Stimulated activated naive B cell treated with anti-CD40 and anti-IgM and Interleukin-4, amounts not matched to agents 10 μg/mL and 1 μg/mL and 100 μg/mL, for 72 hours (primary cell): ENCODE data around the gene FANCG.

Experiments
- ATAC-seq, 2 donors: fragments of 150-1000 bp; cut with Tn5 transposase; replicated peaks; 2 replicates each; pipeline ENCODE4 v1.10.0; 2021; ENCODE audit warnings: moderate library complexity in 1 of 2
- DNase-seq: peaks from one replicate; pipeline ENCODE4 v3.0.0; 2021
- H3K27ac Mint-ChIP-seq: one replicate; pipeline ENCODE4 v1.8.0; 2022; ENCODE audit warnings: mild to moderate bottlenecking, mixed read lengths
- H3K27me3 Mint-ChIP-seq, 2 donors: one replicate each; pipeline ENCODE4 v1.8.0; 2022; ENCODE audit warnings: mixed read lengths in 2 of 2
- H3K36me3 Mint-ChIP-seq, 2 donors: one replicate each; pipeline ENCODE4 v1.8.0; 2022; ENCODE audit warnings: mixed read lengths in 2 of 2, mild to moderate bottlenecking in 1 of 2
- H3K4me1 Mint-ChIP-seq, 2 donors: one replicate each; pipeline ENCODE4 v1.8.0; 2022; ENCODE audit warnings: mixed read lengths in 2 of 2, mild to moderate bottlenecking in 1 of 2
- H3K4me3 Mint-ChIP-seq, 2 donors: one replicate each; pipeline ENCODE4 v1.8.0; 2022; ENCODE audit warnings: mild to moderate bottlenecking in 2 of 2, mixed read lengths in 2 of 2, moderate library complexity in 1 of 2
- H3K9me3 Mint-ChIP-seq, 2 donors: one replicate each; pipeline ENCODE4 v1.8.0; 2022; ENCODE audit warnings: mixed read lengths in 2 of 2, mild to moderate bottlenecking in 1 of 2

The FANCG gene

DNA sequence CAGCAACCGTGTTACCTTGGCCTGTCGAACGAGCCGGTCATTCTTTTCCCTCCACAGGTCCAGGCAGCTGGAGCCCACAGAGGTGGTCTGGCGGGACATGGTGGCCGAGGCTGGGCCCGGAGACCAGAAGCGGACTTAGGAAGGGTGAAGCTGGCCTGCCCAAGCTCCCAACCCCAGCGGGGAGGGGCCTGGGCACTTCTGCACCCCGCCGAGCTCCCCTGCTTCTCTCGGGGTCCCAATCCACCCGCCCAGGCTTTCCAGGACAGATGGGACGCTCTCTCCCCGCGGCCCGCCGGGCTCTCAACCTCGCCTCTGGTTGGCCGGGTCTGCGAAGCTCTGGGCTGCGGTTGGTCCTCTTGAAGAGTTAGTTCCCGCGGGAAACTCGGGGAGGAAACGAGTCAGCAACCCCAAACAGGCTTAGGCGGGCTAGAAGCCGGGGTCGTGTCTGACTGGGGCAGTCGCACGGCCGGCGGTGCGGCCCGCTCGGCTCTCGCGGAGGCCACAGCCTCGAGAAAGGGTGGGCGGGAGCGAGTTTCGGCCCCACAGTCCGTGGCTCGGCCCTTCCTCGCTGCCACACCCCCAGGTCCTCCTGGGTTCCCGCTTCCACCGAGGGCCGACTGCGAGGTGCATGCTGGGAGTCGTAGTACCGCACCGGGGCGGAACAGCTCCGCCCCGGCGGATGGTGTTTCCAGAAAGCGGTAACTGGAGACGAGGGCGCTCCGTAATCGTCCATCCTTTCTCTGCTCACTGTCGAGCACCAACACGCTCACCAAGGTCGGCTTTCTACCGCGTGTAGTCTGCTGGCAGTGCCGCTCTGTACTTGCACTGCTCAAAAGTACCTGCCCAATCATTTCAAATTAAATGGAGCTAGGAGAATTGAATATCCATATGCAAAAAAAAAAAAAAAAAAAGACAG is at the start of gene FANCG:
TSS of gene FANCG (minus strand) at position 517 of the 916 bp plus-strand sequence. CDS start at position 99, 418 bp downstream.
- DNase-seq (peak; percentile 88), ATAC-seq (peak; percentile 92 to 95)
- peak within 1 kb of the TSS; percentile 97 to 99 for H3K4me3 Mint-ChIP-seq
- peaks cover 24 to 40% of the 10 kb centered on the region in 2 donors for H3K4me1 Mint-ChIP-seq
- H3K27ac Mint-ChIP-seq: peak within 1 kb of the TSS; percentile 99
- peaks cover 9 to 31% of the 10 kb centered on the region in 2 donors for H3K36me3 Mint-ChIP-seq
- no peaks in the 10 kb centered on the region for H3K9me3 Mint-ChIP-seq
- no peaks in the 10 kb centered on the region for H3K27me3 Mint-ChIP-seq

DNA sequence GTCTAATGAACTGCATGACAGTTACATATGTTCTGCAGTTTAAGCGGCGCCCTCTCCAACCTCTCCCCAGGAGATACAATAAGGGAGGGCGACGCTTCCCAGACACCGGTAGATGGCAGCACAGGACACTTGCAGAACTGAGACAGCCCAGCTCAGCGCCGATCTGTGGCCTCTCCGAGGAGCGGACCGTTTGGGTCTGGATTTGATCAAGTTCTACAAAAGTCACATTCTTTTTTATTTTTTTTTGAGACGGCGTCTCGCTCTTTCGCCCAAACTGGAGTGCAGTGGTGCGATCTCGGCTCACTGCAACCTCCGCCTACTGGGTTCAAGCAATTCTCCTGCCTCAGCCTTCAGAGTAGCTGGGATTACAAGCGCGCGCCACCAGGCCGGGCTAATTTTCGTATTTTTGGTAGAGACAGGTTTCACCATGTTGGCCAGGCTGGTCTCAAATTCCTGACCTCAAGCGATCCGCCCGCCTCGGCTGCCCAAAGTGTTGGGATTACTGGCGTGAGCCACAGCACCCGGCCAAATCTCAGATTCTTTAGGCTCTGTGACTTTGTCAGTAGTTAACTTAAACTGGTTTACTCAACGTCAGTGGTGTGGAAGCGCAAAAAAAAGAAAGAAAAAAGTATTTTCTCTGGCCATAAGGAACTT is 37.3 kb upstream of the FANCG start:
- H3K9me3 Mint-ChIP-seq: no peaks in the 10 kb centered on the region
- ATAC-seq (peak; percentile 66 to 70), DNase-seq (peak; percentile 80)
- H3K36me3 Mint-ChIP-seq: peaks cover 0 to 5% of the 10 kb centered on the region in 2 donors
- H3K4me1 Mint-ChIP-seq: peaks cover 30 to 46% of the 10 kb centered on the region in 2 donors
- H3K27ac Mint-ChIP-seq: peak overlapping the region; percentile 86
- peak overlapping the region; percentile 93 to 96 for H3K4me3 Mint-ChIP-seq
- H3K27me3 Mint-ChIP-seq: no peaks in the 10 kb centered on the region

DNA sequence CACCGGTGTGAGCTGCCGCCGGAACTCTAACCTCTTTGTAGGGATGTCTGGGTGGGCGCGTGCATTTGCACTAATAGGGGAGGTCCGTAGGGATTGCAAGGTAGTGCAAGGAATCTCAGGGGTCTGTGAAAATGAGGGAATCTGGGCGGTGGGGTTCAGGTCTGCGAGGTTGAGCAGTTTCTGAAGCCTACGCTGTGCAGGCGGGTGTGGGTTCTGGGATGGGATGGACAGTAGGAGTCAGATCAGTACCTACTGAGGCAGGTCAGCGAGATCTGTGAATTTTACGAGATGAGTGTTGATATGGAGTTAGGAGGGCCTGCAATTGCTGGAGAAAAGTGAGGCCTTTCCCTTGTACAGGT is 36.8 kb upstream of the FANCG start:
- ATAC-seq: no peak
- peaks cover 32 to 51% of the 10 kb centered on the region in 2 donors for H3K4me1 Mint-ChIP-seq
- H3K36me3 Mint-ChIP-seq: peaks cover 0 to 5% of the 10 kb centered on the region in 2 donors
- H3K27me3 Mint-ChIP-seq: no peaks in the 10 kb centered on the region
- H3K4me3 Mint-ChIP-seq: peak overlapping the region; percentile 93 to 96
- DNase-seq: no peak
- H3K9me3 Mint-ChIP-seq: no peaks in the 10 kb centered on the region
- peak overlapping the region; percentile 86 for H3K27ac Mint-ChIP-seq

DNA sequence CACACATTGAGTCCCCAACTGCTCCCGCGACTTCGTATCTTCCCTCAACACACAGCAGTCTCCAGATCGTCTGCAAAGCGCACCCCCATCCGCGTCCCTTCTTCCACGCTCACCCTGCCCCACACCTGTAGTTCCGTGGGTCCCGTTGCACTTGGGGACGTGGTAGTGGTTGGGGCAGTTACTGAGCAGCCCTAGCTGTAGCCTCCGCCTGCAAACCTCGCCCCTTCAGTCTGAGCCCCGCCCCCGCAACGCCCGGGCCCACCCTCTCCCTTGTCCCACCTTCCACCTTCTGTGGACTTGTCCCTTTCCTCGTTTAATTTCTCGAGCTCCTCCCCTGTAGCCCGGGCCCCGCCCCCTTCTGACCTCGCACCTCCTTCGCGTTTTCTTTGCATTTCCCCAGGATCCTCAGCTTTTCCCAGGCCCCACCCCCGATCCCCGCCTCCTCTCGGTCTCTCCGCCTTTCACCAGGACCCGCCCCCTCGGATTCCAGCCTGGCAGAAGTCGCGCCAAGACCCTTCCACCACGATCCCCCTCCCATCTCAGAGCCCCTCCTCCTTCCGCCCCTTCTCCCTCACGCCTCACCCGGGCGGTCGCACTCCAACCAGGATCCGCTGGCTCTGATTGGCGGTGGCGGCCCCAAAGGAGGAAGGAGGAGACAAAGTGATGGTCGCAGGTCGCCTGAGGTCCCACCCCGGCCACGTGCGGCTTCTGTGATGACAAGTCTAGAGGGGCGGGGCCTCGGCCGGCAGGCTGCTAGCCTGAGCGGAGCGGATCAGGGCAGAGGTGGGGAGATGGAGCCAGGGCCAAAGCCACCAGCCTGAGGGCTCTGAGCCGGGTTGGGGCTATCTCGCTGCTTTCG is 36.2 kb upstream of the FANCG start, which contains the start of gene ATOSB:
TSS of gene ATOSB (minus strand) at position 183 of the 859 bp plus-strand sequence. CDS start 7,588 bp downstream, outside the sequence.
- Mint-ChIP-seq H3K36me3 (peaks cover 0 to 5% of the 10 kb centered on the region in 2 donors), H3K9me3 (no peaks in the 10 kb centered on the region), H3K4me1 (peaks cover 34 to 57% of the 10 kb centered on the region in 2 donors), H3K27ac (peak within 1 kb of the TSS; percentile 86), H3K4me3 (peak within 1 kb of the TSS; percentile 93 to 96), H3K27me3 (no peaks in the 10 kb centered on the region)
- ATAC-seq (peak; percentile 73 to 75), DNase-seq (peak; percentile 92)

DNA sequence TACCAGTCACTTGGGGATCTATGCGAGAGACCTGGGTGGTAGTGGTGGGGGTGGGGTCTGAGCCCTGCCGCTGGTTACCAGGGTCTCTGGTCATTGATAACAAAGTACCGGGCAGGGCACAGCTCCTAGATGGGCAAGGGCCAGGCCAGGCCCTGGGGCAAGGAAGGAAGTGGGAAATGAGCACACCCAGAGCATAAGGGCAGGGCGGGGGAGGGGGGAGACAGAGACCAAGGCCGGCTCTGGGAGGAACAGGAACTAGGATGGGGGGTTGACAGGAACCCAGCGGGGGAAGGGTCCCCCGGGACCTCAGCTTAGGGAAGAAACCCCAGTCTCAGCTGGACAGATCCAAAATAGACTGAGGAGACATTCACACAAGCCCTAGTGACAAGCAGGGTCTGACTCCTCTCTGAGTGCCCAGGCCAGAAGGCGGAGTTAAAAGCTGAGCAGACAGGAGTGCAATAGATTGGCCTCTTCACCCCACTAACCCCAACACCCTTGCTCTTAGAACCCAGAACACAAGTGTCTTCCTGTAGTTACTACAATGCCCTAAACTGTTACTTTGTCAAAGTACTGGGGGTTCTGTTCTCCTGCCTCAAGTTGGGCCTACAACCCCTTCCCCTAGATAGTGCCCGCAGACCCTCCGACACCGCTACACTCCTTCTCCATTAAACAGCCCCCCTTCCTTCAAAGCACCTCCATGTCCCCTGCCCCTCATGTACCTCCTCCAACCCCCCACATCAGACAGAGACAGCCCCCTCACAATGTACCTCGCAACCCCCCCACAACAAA is 35.3 kb upstream of the FANCG start:
- Mint-ChIP-seq H3K4me1 (peaks cover 42 to 66% of the 10 kb centered on the region in 2 donors), H3K27ac (peak overlapping the region; percentile 86), H3K36me3 (peaks cover 0 to 5% of the 10 kb centered on the region in 2 donors), H3K9me3 (no peaks in the 10 kb centered on the region), H3K4me3 (peak overlapping the region; percentile 93 to 96), H3K27me3 (no peaks in the 10 kb centered on the region)
- ATAC-seq: peak; percentile 4 to 18
- peak; percentile 58 for DNase-seq

DNA sequence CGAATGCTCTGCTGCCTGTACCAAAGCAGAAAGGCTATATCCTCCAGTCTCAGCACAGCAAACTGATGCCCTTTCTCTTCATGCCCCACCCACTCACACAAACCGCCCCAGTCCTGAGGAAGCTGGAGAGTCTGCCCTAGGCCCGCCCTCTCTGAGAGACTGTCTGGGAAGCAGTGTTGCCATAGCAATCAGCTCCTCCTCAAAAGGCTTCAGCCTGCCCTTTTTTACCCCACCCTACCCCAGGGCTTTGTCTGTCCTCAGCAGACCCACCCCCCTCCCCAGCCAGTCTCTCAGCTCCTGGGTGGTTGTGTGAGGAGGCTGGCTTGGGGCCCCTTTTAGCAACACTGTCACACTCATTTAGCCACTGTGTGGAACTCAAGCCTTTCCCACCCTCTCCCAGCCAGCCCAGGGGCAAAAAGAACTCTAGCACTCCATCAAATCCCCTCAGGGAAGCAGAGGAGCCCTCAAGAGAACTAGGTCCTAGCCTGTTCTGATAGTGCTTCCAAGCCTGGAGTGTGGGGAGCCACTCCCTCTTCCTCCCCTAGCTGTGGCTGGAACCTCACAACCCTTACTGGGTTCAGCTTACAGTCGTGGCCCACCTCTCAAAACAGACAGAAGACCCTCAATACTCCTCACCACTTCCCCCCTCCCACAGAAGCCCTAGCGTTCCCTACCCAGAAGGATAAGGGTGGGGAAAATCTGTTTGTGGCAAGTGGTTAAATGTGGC is 34.5 kb upstream of the FANCG start:
- ATAC-seq (peak; percentile 28 to 29), DNase-seq (peak; percentile 74)
- H3K4me1 Mint-ChIP-seq: peaks cover 45 to 73% of the 10 kb centered on the region in 2 donors
- peak overlapping the region; percentile 93 to 96 for H3K4me3 Mint-ChIP-seq
- H3K27me3 Mint-ChIP-seq: no peaks in the 10 kb centered on the region
- H3K27ac Mint-ChIP-seq: peak overlapping the region; percentile 86
- peaks cover 0 to 5% of the 10 kb centered on the region in 2 donors for H3K36me3 Mint-ChIP-seq
- no peaks in the 10 kb centered on the region for H3K9me3 Mint-ChIP-seq

DNA sequence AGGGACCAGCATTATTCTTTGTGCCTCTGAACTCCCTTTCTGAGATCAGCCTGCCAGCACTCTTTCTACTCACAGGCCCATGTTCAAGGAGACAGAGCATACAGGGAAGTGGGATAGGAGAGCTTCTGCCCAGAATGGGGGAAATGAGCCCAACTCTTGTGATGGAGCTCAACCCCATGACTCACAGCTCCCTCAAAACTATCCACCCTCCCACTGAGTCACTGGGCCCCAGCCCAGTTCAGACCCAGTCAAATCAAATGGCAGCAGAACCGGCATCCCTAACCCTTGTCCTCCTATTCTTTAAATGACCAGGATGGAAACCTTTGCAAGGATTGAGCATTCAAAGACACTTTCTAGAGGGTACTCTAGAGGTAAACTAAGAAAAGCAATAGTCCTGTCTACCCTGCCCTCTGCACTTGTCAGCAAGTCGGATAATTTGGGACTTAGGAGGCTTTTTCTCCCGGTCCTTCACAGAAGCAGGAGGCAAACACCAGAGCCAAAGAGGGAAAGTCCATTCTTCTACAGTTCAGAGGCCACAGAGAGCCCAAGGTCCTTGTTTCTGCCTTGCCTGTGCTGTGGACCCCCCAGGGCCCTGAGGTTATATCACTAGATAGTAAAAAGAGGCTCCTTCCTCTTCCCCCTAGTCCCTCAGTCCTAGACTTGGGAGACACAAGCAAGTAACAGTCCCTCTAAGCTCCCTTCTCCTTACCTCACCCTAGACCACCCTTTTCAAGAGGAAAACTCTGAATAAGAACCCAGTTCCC is 32.7 kb upstream of the FANCG start:
- no peaks in the 10 kb centered on the region for H3K9me3 Mint-ChIP-seq
- H3K4me3 Mint-ChIP-seq: peak overlapping the region; percentile 84 to 86
- peak overlapping the region; percentile 92 for H3K27ac Mint-ChIP-seq
- H3K27me3 Mint-ChIP-seq: no peaks in the 10 kb centered on the region
- peaks cover 1 to 10% of the 10 kb centered on the region in 2 donors for H3K36me3 Mint-ChIP-seq
- no peak for ATAC-seq
- DNase-seq: no peak
- H3K4me1 Mint-ChIP-seq: peaks cover 45 to 77% of the 10 kb centered on the region in 2 donors

DNA sequence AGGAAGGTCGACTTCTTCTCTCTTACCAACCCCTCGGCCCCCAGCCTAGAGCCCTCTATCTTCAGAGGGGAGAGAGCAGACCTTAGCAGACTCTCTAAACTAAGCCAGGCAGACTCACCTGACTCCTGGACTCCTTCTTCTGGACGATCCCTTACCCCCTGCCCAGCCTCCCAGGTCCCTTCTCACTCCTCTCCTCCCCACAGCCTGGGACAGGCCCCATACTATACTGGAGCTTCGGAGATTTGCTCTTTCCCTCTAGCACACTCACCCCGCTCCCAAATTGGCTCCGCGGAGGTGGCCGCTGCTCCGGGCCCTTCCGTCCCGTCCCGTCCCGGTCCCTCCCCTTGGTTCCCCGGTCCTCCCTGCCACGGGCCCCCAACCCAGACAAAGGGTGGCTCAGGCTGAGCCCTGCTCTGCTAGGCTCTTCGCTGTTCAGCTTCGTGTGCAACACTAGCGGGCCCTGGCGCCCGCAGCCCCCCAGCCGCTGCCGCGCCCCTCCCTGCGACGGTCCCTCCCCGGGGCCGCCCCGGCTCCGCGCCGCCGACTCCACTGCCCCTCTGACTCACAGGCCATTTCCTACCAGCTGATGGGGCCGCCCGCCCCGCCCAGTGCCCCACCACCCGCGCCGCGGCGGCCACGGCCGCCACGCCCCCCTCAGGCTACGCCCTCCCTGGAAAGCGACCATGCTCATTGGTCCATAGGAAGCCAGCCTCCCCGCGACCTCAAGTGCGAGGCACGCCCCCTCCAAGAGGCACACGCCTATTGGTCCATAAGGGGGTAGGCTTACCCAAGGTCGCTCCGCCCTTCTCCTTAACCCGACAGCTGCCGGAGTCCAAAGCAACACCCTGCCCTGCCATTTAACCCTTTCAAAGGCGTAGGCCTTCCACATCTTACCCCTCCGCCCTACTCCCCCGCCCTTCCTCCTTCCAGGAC is 31.5 kb upstream of the FANCG start:
- peak; percentile 69 to 80 for ATAC-seq
- peak overlapping the region; percentile 84 to 86 for H3K4me3 Mint-ChIP-seq

DNA sequence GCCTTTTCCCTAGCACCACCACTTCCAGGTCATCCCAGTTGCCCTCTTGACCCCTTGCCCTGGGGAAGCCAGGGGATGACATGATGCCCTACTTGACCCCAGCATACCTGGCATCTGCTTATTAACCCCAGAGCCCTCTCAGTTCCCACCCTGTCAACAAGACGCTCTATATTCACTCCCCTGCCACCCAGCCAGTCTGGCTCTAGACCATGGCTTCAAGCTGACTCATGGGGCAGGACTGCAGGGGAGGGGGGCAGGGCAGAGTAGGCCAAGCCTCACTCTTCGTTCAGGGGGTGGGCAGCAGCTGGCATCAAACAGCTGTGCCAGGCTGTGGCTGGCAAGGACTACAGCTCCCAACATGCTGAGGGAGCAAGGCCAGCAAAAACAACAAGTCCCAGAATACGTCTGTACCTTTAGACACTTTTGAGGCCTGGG is 30.6 kb upstream of the FANCG start:
- Mint-ChIP-seq H3K9me3 (no peaks in the 10 kb centered on the region), H3K27ac (no peak overlapping the region), H3K4me3 (peak overlapping the region; percentile 84 to 86), H3K4me1 (peaks cover 34 to 59% of the 10 kb centered on the region in 2 donors), H3K27me3 (no peaks in the 10 kb centered on the region), H3K36me3 (peaks cover 14 to 24% of the 10 kb centered on the region in 2 donors)
- ATAC-seq (no peak), DNase-seq (no peak)

More for the DNA sequence above, 31.5 kb upstream of the FANCG start:
- Mint-ChIP-seq H3K27me3 (no peaks in the 10 kb centered on the region), H3K4me1 (peaks cover 40 to 68% of the 10 kb centered on the region in 2 donors), H3K27ac (peak overlapping the region; percentile 92), H3K36me3 (peaks cover 6 to 15% of the 10 kb centered on the region in 2 donors), H3K9me3 (no peaks in the 10 kb centered on the region)
- DNase-seq: peak; percentile 95

DNA sequence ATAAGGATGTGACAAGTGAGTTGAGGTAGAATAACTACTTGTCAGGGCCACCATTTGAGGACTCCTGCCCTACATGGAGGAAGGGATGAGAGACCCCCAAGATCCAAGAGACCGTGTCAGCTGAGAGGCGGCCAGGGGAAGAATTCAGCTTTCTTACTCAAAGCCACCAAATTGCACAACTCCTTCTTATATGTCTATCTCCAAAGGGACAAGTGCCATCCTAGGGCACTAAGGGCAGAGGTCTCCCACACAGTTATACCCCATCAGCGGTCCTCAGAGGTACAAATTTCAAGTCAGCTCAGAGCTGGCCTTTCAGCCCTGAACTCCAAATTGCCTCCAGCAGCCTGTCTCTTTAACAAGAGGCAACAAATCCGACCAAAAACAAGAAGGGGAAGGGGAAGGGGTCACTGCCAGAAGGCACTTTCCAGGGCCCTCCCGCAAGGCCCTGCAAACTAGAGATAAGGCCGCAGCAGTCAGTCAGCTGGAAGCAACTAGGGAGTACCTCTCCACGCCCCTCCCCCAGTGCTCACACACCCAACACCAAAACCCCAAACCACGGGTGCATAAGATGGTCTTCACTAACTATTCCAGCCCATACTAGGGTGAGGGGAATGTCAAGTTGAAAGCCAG is 29.3 kb upstream of the FANCG start:
- Mint-ChIP-seq H3K9me3 (no peaks in the 10 kb centered on the region), H3K36me3 (peaks cover 17 to 33% of the 10 kb centered on the region in 2 donors), H3K4me3 (no peak overlapping the region), H3K4me1 (peaks cover 26 to 50% of the 10 kb centered on the region in 2 donors), H3K27me3 (no peaks in the 10 kb centered on the region), H3K27ac (no peak overlapping the region)
- no peak for DNase-seq
- ATAC-seq: no peak

DNA sequence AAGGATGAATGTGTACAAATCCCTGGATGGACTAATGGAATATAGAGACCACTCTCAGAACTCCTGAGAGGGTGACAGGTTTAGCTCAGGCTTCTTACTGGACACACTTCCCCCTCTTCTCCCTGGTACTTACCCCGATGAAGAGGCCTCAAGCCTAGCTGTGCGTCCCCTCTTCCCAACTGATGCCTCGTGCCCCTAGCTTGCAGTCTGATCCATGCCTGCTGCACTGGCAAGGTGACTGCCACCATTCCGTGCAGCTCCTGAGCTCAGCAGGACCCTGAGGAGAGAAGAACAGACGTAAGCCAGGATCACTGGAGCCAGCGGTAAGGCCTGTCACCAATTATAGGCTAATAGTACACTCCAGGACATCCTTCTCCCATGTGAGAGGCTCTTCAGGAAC is 28.7 kb upstream of the FANCG start:
- Mint-ChIP-seq H3K36me3 (peaks cover 17 to 28% of the 10 kb centered on the region in 2 donors), H3K9me3 (no peaks in the 10 kb centered on the region), H3K27me3 (no peaks in the 10 kb centered on the region), H3K4me1 (peaks cover 25 to 50% of the 10 kb centered on the region in 2 donors), H3K4me3 (no peak overlapping the region), H3K27ac (no peak overlapping the region)
- ATAC-seq (no peak), DNase-seq (no peak)
